GM23248 (cell line): ENCODE measurements around the gene PRKCE.

ENCODE experiments used
- EZH2 ChIP-seq: fragments of 200-600 bp; sonication (generic); IDR thresholded peaks from 2 replicates; pipeline ENCODE4 v1.6.1; 2018; ENCODE audit warnings: antibody characterized with exemption, mild to moderate bottlenecking; ENCODE audit not compliant: insufficient read depth, poor library complexity, severe bottlenecking
- EZH2phosphoT487 ChIP-seq: fragments of 200-600 bp; sonication (generic); IDR thresholded peaks from 2 replicates; pipeline ENCODE4 v1.6.1; 2018; ENCODE audit warnings: antibody characterized with exemption, moderate library complexity, mild to moderate bottlenecking, low read depth; ENCODE audit not compliant: insufficient read depth

DNA sequence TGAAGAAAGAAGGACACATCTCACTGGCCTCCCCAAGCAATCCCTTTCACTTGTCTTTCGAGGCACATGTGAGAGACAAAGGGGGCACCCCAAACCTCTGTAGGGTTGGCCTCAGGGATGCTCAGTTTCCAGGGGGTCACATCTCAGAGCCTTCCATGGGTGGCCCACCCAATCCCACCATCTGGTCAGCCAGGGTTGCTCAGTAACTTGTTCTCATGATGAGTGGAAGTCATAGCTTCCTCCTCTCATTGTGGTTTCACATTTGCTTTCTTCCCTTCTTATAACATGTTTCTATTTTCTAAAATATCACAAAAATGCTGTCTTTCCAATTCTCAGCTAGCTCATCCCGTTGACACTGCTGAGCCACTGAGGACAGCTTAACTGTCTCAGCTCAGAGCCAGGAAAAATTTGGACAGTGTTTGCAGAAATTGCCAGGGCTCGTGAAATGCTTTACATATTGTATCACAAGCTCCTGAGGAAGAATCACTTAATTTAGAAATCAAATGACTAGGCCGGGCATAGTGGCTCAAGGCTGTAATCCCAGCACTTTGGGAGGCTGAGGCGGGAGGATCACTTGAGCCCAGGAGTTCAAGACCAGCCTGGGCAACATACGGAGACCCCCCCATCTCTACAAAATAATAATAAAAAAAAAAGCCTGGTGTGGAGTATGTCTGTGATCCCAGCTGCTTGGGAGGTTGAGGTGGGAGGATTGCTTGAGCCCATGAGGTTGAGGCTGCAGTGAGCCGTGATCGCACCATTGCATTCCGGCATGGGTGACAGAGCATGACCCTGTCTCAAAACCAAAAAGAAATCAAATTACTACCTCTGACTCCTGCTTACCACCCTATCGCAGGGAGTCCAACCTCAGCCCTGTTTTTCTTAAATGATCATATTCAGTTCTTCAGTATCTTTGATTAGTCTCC lies 129.3 kb downstream of the PRKCE start:
- TF ChIP-seq EZH2, result no peak
- no peak for TF ChIP-seq EZH2phosphoT487
